Measurements from ENCODE around the gene CNTN5. TPM values are rescaled to one million over a fixed set of nuclear protein-coding genes. Genes with fewer than 3 reads are reported as not detected.

The CNTN5 gene
- total RNA-seq, 1 donor from 2014 or later: not detected

GRCh38 chr11:99554232-99554903 lies 533.6 kb downstream of the CNTN5 start:
- Mint-ChIP-seq H3K4me3 (ENCODE audit: unreplicated experiment) (no peak overlapping the region), H3K9me3 (ENCODE audit: low read depth) (no peaks in the 10 kb centered on the region), H3K27me3 (ENCODE audit: low read depth) (peaks cover 15% of the 10 kb centered on the region), H3K27ac (ENCODE audit: unreplicated experiment) (no peak overlapping the region), H3K36me3 (ENCODE audit: low read depth) (no peaks in the 10 kb centered on the region), H3K4me1 (ENCODE audit: low read depth) (no peaks in the 10 kb centered on the region)
- TF ChIP-seq, protein P1, sequence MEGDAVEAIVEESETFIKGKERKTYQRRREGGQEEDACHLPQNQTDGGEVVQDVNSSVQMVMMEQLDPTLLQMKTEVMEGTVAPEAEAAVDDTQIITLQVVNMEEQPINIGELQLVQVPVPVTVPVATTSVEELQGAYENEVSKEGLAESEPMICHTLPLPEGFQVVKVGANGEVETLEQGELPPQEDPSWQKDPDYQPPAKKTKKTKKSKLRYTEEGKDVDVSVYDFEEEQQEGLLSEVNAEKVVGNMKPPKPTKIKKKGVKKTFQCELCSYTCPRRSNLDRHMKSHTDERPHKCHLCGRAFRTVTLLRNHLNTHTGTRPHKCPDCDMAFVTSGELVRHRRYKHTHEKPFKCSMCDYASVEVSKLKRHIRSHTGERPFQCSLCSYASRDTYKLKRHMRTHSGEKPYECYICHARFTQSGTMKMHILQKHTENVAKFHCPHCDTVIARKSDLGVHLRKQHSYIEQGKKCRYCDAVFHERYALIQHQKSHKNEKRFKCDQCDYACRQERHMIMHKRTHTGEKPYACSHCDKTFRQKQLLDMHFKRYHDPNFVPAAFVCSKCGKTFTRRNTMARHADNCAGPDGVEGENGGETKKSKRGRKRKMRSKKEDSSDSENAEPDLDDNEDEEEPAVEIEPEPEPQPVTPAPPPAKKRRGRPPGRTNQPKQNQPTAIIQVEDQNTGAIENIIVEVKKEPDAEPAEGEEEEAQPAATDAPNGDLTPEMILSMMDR (IDR thresholded peaks at IDR 0.05): no peak
- DNase-seq (ENCODE audit: low spot score): no peak

DNA sequence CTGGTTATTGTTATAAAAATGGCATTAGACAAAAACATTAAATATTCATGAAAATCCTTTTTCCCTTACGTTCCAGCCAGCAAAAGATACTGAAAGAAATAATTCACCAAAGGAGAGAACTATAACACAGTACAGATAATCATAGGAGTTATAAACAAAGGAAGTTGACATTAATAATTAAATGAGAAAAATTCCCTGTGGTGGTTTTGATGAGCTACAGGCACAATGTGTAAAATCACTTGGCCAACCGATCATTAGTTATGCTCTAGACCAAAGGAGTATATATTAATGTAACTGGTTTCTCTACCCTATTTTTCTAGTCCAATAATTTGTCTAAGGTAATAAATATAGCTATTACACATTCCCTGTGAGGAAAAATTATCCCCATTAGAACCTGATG lies 534.7 kb downstream of the CNTN5 start:
- Mint-ChIP-seq H3K27ac (ENCODE audit: unreplicated experiment) (no peak overlapping the region), H3K36me3 (ENCODE audit: low read depth) (no peaks in the 10 kb centered on the region), H3K4me1 (ENCODE audit: low read depth) (no peaks in the 10 kb centered on the region), H3K9me3 (ENCODE audit: low read depth) (no peaks in the 10 kb centered on the region), H3K27me3 (ENCODE audit: low read depth) (peaks cover 14% of the 10 kb centered on the region), H3K4me3 (ENCODE audit: unreplicated experiment) (no peak overlapping the region)
- no peak for DNase-seq (ENCODE audit: low spot score)
- TF ChIP-seq, protein P1 (IDR thresholded peaks at IDR 0.05): no peak

DNA sequence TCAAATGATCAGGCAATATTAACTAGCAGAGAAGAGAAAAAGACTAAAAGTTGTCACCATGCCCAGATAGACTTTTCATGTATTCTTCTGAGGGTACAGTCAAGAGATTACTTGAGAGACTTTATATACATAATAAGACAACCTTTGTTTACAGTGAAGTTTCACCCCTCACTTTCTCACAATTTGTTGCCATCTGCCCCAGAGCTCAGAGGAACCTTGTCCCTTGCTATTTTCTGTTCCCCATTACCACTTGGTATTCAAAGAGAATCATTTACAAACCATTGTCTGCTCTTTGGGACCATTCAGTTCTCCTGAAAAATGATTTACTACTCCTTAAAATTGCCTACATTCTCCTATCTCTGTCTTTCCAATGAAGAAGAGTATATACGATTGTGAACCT lies 544.6 kb downstream of the CNTN5 start:
- DNase-seq (ENCODE audit: low spot score): no peak
- Mint-ChIP-seq H3K9me3 (ENCODE audit: low read depth) (no peaks in the 10 kb centered on the region), H3K27me3 (ENCODE audit: low read depth) (peaks cover 29% of the 10 kb centered on the region), H3K4me1 (ENCODE audit: low read depth) (no peaks in the 10 kb centered on the region), H3K27ac (ENCODE audit: unreplicated experiment) (no peak overlapping the region), H3K36me3 (ENCODE audit: low read depth) (no peaks in the 10 kb centered on the region), H3K4me3 (ENCODE audit: unreplicated experiment) (no peak overlapping the region)
- TF ChIP-seq, protein P1 (IDR thresholded peaks at IDR 0.05): no peak

GRCh38 chr11:99567334-99567956 lies 546.7 kb downstream of the CNTN5 start:
- H3K4me3 Mint-ChIP-seq (ENCODE audit: unreplicated experiment): no peak overlapping the region
- no peaks in the 10 kb centered on the region for H3K9me3 Mint-ChIP-seq (ENCODE audit: low read depth)
- H3K27me3 Mint-ChIP-seq (ENCODE audit: low read depth): peaks cover 36% of the 10 kb centered on the region
- DNase-seq (ENCODE audit: low spot score): no peak
- TF ChIP-seq, protein P1 (IDR thresholded peaks at IDR 0.05): no peak
- H3K4me1 Mint-ChIP-seq (ENCODE audit: low read depth): no peaks in the 10 kb centered on the region
- no peak overlapping the region for H3K27ac Mint-ChIP-seq (ENCODE audit: unreplicated experiment)
- H3K36me3 Mint-ChIP-seq (ENCODE audit: low read depth): no peaks in the 10 kb centered on the region

GRCh38 chr11:99568808-99569207 lies 548.1 kb downstream of the CNTN5 start:
- H3K9me3 Mint-ChIP-seq (ENCODE audit: low read depth): no peaks in the 10 kb centered on the region
- TF ChIP-seq, protein P1 (IDR thresholded peaks at IDR 0.05): no peak
- H3K4me1 Mint-ChIP-seq (ENCODE audit: low read depth): no peaks in the 10 kb centered on the region
- no peak for DNase-seq (ENCODE audit: low spot score)
- H3K36me3 Mint-ChIP-seq (ENCODE audit: low read depth): no peaks in the 10 kb centered on the region
- H3K27me3 Mint-ChIP-seq (ENCODE audit: low read depth): peaks cover 29% of the 10 kb centered on the region
- no peak overlapping the region for H3K4me3 Mint-ChIP-seq (ENCODE audit: unreplicated experiment)
- no peak overlapping the region for H3K27ac Mint-ChIP-seq (ENCODE audit: unreplicated experiment)

All from chondrocyte (in vitro differentiated cells).